ENCODE data around the gene RASA3. TPM values are rescaled to one million over a fixed set of nuclear protein-coding genes. Genes with fewer than 3 reads are reported as not detected.

RASA3 gene
- total RNA-seq, 1 donor from 2014 or later: 2.9 TPM

GRCh38 chr13:114055766-114056165 lies 76.7 kb downstream of the RASA3 start:
- peaks cover 55% of the 10 kb centered on the region for H3K4me1 Mint-ChIP-seq
- H3K27ac ChIP-seq: no peak overlapping the region
- no peak for TF ChIP-seq CTCF (IDR thresholded peaks at IDR 0.05)
- no peak for TF ChIP-seq EZH2phosphoT487 (IDR thresholded peaks at IDR 0.05)
- no peak for TF ChIP-seq EZH2 (IDR thresholded peaks at IDR 0.05)
- H3F3A ChIP-seq (ENCODE audit: low read depth): no peaks in the 10 kb centered on the region
- H3K27me3 Mint-ChIP-seq (ENCODE audit: insufficient read depth, low read depth): peaks cover 2% of the 10 kb centered on the region
- no peaks in the 10 kb centered on the region for H3K79me2 ChIP-seq (ENCODE audit: low read depth)
- peaks cover 15% of the 10 kb centered on the region for H3K4me1 ChIP-seq
- no peaks in the 10 kb centered on the region for H3K36me3 ChIP-seq
- H3K27ac Mint-ChIP-seq: no peak overlapping the region
- H4K20me1 ChIP-seq (ENCODE audit: low read depth): no peaks in the 10 kb centered on the region
- no peaks in the 10 kb centered on the region for H3K27me3 ChIP-seq
- no peak overlapping the region for H3K9ac ChIP-seq
- H3K4me3 ChIP-seq: no peak overlapping the region
- peaks cover 7% of the 10 kb centered on the region for H3K36me3 Mint-ChIP-seq
- H3K4me3 Mint-ChIP-seq: no peak overlapping the region
- no peak for DNase-seq (ENCODE audit: low spot score)
- H3K4me2 ChIP-seq: no peak overlapping the region
- no peaks in the 10 kb centered on the region for H3K9me3 ChIP-seq (ENCODE audit: low read depth)
- no peak overlapping the region for H2AFZ ChIP-seq (replicated peaks)
- H3K9me3 Mint-ChIP-seq: peaks cover 3% of the 10 kb centered on the region

- H3K36me3 ChIP-seq: no peaks in the 10 kb centered on the region
- H3K27ac Mint-ChIP-seq: no peak overlapping the region
- no peak for DNase-seq (ENCODE audit: low spot score)
- H3K4me2 ChIP-seq: no peak overlapping the region
- no peaks in the 10 kb centered on the region for H3K9me3 ChIP-seq (ENCODE audit: low read depth)
- peaks cover 5% of the 10 kb centered on the region for H3K36me3 Mint-ChIP-seq
- H4K20me1 ChIP-seq (ENCODE audit: low read depth): no peaks in the 10 kb centered on the region
- H3K4me1 Mint-ChIP-seq: peaks cover 52% of the 10 kb centered on the region
- H3K4me3 ChIP-seq: no peak overlapping the region
- H3K79me2 ChIP-seq (ENCODE audit: low read depth): no peaks in the 10 kb centered on the region
- H3K4me3 Mint-ChIP-seq: no peak overlapping the region
- H3F3A ChIP-seq (ENCODE audit: low read depth): no peaks in the 10 kb centered on the region
- H3K9me3 Mint-ChIP-seq: peaks cover 2% of the 10 kb centered on the region
- H3K27ac ChIP-seq: no peak overlapping the region
- H3K27me3 ChIP-seq: no peaks in the 10 kb centered on the region
- H3K9ac ChIP-seq: no peak overlapping the region
- no peak overlapping the region for H2AFZ ChIP-seq (replicated peaks)
- peaks cover 15% of the 10 kb centered on the region for H3K4me1 ChIP-seq
- TF ChIP-seq CTCF (IDR thresholded peaks at IDR 0.05): no peak
- no peak for TF ChIP-seq EZH2phosphoT487 (IDR thresholded peaks at IDR 0.05)
- TF ChIP-seq EZH2 (IDR thresholded peaks at IDR 0.05): no peak
- H3K27me3 Mint-ChIP-seq (ENCODE audit: insufficient read depth, low read depth): peaks cover 2% of the 10 kb centered on the region
Measured at GRCh38 chr13:114054830-114055439, 77.5 kb downstream of the RASA3 start.

GRCh38 chr13:114054264-114054663 lies 78.2 kb downstream of the RASA3 start:
- Mint-ChIP-seq H3K27ac (peak overlapping the region; percentile 48), H3K36me3 (peaks cover 3% of the 10 kb centered on the region), H3K9me3 (peaks cover under 1% of the 10 kb centered on the region), H3K4me3 (no peak overlapping the region), H3K27me3 (ENCODE audit: insufficient read depth, low read depth) (peaks cover 3% of the 10 kb centered on the region), H3K4me1 (peaks cover 51% of the 10 kb centered on the region)
- Histone ChIP-seq H3K9ac (no peak overlapping the region), H3K27me3 (no peaks in the 10 kb centered on the region), H3K4me3 (no peak overlapping the region), H2AFZ (replicated peaks) (no peak overlapping the region), H3F3A (ENCODE audit: low read depth) (no peaks in the 10 kb centered on the region), H4K20me1 (ENCODE audit: low read depth) (no peaks in the 10 kb centered on the region), H3K79me2 (ENCODE audit: low read depth) (no peaks in the 10 kb centered on the region), H3K4me1 (peaks cover 15% of the 10 kb centered on the region), H3K36me3 (no peaks in the 10 kb centered on the region), H3K9me3 (ENCODE audit: low read depth) (no peaks in the 10 kb centered on the region), H3K27ac (no peak overlapping the region), H3K4me2 (no peak overlapping the region)
- no peak for TF ChIP-seq EZH2phosphoT487 (IDR thresholded peaks at IDR 0.05)
- TF ChIP-seq CTCF (IDR thresholded peaks at IDR 0.05): no peak
- TF ChIP-seq EZH2 (IDR thresholded peaks at IDR 0.05): no peak
- no peak for DNase-seq (ENCODE audit: low spot score)

Measured in neural progenitor cell (in vitro differentiated cells).